Stimulated activated CD4-positive, alpha-beta T cell treated with anti-CD3 and anti-CD28 coated beads, Interleukin-15, amount 100 ng/mL, for 24 hours (primary cell): Measurements from ENCODE around the gene SERINC2.
A peak's percentile ranks its signal among the peaks of the same experiment; 100 is the strongest.
"Not testable (repeated sequence)": the region's sequence is repeated elsewhere in the genome, so short reads cannot be mapped to it uniquely, and the experiment has no call there.

Experiments used
- DNase-seq: peaks from one replicate; pipeline ENCODE4 v3.0.0-alpha.2; 2020

The SERINC2 gene

DNA sequence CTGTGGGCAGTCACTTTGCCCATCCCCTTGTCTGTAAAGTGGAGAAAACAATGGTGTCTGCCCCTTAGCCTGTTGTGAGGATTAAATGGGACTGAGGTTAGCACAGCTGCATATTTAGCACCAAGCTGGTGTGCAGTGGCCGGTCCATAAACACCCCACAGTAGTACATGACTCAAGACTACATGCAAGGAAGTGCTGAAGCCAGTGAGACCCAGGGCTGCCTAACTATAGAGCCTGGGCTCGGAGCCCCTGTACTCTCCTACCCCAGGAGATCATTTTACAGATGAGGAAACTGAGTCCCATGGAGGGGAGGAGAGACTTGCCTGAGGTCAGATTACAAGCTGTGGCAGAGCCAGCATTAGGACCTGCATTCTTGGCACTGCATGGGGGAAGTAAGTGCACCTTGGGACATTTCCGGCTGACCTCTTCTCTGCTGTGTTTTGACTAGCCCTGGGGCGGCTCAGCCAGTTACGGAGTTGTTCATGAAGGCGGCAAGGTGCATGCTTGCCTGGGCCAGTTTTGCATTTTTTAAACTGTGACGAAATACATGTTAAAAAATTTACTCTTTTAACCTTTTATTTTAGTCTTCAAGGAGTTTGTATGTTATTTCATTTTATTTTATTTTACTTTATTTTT is 3.2 kb downstream of the SERINC2 start:
- DNase-seq = no peak

DNA sequence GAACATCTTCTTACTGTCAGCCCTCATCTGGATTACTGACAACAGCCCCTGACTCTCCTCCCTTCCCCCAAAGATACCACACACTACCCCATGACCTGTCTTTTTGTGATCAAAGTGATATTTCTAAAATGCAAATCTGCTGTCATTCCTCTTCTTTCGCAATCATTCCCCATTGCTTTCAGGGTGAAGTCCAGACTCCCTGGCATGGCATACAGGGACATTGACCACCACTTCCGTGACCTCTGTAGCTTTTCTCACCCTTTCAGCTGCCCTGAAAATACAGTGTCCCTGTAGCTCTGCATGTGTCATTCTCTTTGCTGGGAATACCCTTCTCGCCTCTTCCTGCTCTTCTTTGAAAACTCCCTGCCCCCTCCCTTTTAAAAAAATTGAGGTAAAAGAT is 4.1 kb downstream of the SERINC2 start:
- DNase-seq = no peak

DNA sequence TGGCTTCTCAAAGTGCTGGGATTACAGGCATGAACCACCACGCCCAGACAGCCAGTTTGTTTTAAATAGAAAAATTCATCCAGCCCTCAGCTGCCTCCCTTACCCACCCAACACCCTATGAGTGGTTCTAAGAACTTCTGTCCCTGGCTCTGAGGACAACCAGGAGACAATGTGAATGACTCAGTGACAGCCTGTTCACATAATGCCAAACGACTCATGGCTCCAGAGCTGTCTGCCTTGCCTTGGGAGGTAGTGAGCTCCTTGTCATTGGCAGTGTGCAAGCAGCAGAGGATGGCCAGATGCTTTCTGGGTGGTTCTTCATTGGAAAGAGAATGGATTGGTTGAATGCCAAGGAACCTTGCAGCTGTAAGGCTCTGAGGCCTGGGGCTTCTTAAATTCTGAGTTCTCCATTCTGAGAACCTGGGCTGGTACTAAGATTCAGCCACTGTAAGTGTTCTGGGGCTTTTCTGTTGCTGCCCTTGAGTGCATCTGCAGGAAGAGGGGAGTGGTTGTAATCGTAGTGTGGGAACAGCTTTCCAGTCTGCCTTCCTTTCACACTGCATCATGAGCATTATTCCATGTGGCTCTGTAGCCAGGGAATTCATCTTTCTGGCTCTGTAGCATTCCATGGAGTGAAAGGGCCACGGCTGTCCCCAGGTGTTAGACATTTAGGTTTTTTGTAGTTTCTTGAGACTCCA is 5.8 kb downstream of the SERINC2 start:
- DNase-seq = no peak

DNA sequence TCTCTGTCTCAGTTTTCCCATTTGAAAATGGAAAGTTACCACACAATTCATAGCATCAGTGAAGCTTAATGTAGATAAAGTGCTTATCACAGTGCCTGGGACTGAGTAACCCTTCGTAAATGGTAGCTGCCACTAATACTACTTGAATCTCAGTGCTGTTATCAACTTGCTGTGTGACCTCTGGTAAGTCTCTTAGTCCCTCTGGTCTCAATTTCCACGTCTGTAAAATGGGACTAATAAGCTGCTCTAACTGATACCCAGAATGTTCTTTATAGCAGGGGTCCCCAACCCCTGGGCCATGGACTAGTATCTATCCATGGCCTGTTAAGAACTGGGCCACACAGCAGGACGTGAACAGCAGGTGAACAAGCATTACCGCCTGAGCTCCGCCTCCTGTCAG is 7.7 kb downstream of the SERINC2 start:
- DNase-seq = no peak

DNA sequence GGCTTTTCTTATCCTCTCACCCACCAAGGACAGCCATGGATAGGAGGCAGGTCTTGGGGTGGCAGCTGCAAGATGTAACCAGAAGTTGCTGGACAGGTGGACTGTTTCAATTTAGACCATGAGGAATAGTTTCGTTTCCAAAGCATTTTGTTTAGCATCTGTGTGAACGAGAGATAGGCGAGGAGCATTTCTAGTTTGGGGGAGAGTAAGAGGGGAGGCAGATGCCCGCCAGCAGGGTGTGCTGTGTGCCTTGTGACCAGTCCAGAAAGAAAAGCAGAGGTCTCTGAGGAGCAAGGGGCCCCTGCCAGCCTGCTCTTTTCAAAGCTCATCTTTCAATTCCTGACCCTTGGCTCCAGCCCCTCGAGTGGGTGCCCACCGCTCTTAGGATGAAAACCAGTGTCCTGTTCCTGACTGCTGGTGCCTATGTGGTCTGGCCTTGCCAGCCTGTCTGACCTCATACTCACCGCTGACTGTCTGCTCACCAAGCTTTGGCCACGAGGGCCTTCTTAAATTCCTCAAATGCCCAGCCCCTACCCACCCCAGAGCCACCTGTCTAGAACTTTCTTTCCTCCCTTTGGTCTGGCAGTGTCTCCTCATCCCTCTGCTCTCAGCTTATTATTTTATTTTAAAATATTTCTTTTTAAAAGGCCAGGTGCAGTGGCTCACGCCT is 8.5 kb downstream of the SERINC2 start:
- DNase-seq = no peak

DNA sequence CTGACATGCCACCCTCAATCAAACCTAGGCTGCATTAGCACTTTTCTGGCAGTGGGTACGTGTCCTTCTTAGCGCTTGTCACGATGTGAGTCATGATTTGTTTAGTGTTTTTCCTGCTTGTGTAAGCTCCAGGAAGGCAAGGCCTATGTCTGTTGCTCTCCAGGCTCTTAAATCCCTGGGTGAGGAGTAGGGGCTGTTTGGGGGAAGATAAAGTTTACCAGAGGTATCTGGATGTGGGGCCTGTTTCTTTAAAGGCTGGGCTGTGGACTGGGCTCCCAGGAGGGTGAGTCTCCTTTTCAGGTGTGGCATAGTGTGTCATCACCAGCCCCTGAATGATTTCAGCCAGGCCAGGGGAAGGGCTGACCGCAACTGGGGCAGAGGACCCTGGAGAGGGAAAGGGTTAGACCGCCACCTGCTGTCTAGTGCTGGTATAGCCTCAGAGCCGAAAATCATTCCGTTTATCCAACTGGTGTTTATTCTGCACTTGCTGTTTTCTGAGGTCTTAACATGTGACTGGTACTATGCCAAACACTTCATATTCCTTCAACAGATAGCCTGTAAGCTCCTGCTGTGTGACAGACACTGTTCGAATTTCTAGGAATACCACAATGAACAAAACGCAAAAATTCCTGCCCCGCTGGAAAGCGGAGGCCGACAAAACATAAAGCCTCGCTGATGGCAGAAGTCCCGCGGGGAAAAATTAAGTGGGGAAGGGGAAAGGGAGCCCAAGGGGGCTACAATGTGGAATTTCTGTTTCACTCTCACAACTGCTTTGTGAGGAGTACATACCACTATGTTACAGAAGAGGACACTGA is 9.7 kb downstream of the SERINC2 start:
- DNase-seq = peak; percentile 76

DNA sequence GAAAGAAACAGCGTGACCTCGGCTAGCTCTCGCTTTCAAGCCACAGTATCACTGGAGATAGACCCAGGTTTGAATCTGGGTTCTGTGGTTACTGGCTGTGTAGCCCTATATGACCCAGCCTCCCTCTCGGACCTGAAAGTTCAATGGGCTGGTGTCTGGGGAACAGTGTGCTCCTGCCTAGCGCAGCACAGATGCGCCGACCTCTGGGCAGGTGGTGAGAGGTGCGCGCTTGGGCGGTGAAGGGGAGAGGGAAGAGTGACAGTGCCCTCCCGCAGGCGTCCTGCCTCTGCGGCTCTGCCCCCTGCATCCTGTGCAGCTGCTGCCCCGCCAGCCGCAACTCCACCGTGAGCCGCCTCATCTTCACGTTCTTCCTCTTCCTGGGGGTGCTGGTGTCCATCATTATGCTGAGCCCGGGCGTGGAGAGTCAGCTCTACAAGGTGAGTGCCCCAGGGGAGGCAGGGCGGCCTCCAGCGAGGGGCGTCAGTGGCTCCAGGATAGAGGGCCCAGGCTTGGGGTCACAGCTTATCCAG is 10.5 kb downstream of the SERINC2 start:
- DNase-seq = no peak

DNA sequence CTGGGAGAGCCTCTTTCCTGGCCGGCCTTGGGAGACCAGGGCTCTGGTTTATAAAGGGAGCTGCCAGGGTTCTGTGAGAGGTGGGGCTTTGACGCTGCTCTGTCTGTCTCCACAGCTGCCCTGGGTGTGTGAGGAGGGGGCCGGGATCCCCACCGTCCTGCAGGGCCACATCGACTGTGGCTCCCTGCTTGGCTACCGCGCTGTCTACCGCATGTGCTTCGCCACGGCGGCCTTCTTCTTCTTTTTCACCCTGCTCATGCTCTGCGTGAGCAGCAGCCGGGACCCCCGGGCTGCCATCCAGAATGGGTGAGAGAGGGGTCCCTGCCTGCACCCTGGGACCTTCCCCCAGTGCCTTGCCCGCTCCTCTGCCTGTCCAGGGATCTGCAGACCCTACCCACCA is 11.6 kb downstream of the SERINC2 start:
- DNase-seq = no peak

DNA sequence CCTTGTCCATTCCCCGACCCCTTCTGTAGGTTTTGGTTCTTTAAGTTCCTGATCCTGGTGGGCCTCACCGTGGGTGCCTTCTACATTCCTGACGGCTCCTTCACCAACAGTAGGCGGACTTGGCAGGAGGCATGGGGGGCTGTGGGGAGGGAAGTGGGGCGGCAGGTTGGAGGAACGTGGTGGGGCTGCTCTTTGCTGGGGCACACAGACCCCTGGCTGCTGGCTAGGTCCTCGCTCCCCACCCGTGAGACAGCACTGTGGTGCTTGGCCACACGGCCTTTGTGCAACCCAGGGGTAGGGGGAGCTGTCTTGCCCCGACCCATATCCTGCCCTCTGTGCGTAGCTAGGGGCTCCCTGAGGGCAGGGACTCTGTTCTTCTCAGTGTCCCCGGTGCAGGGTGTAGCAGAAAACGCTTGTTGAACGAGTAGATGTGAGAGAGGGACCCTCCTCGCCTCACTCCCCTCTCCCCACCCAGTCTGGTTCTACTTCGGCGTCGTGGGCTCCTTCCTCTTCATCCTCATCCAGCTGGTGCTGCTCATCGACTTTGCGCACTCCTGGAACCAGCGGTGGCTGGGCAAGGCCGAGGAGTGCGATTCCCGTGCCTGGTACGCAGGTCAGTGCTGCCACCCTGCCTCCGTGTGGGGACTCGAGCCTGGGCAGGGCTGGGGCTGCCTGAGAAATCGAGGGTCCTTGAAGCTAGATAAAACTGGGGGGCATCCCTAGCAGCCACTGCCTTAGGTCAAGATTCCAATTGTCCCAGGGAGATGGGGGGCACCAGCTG is 12.5 kb downstream of the SERINC2 start:
- DNase-seq = no peak

DNA sequence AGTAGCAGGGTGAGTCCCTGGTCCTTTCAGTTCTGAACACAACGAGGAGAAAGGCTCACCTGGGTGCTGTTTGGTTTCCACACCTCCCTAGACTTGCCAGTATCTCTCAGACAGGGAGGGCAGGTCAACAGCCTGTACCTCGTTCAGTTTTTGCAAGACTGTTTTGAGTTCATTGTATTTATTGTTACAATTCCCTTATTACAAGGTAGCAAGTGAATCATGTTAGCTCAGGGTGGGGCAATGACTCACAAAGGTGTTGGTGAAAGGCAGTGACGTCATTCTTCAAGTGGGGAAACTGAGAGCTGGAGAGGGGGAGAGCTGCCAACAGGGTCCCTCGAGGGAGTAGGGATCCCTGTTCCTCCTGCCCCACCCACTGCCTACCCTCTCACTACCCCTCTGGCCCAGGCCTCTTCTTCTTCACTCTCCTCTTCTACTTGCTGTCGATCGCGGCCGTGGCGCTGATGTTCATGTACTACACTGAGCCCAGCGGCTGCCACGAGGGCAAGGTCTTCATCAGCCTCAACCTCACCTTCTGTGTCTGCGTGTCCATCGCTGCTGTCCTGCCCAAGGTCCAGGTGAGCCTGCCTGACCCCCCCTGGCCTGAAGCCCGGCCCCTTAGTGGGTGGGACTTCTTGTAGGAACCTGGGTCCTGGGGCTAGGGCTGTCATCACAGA is 13.4 kb downstream of the SERINC2 start:
- DNase-seq = no peak

DNA sequence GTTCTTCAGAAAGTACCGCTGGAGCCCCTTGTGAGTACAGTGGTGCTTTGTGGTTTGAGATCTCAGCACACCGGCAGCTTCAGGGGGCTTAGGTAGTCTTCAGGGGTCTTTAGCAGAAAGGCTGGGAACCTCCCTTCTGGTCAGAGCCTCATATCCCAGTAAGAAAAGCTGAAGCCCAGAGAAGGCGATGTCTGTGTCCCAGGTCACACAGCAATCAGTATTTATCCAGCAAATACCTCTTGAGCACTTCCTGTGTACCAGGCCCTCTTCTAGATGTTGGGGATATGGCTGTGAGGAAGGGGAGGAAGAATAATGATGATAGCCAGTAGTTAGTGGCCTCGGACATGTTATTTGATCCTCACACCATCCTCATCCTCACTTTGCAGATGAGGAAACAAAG is 14.3 kb downstream of the SERINC2 start:
- DNase-seq = no peak

DNA sequence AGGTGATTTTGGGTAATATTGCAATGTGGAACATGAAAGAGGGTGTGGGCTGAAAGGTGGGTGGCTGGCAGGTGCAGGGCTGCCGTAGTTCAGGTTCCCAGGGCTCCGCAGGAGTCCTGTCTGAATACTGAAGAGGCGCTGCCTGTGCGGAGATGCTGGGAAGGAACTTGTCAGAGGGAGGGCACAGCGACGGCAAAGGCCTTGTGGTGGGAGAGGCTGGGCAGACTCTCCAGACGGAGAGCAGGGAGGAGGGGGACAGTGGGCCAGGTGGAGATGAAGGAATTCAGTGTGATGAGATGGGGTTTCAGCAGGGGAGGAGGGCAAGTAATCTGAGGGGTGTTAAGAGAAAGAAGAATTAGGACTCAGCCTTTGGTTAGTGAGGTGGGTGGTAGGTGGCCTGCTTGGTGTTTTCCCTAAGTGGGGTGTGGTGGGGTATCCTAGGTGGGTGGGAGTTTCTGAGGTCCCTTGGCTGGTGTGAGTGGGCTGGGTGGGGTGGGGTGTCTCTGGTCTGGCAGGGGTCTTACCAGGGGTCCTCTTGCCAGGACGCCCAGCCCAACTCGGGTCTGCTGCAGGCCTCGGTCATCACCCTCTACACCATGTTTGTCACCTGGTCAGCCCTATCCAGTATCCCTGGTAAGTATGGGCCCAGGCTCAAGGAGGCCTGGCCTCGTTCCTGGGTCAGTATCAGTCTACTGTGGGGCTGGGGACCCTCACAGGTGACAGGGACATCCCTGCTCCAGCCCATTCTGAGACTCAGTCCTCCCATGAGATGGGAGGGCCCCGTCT is 15.6 kb downstream of the SERINC2 start:
- no peak for DNase-seq

DNA sequence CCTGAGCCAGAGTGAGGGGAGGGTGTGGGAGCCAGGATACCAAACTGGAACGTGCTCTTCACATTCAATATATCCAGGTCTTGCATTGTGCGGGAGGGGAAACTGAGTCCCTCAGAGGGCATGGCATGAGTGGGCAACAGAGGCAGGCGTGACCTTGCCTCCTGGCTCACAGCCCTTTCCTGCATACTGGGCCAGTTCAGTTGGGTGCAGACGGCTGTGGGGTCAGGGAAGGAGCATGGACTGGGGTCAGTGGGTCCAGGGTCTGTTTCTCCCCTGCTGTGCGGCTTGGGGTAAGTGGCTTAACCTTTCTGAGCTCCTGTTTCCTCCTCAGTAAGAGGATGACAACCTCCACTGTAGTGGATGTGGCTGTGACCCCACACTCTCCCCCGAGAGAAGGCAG is 16.6 kb downstream of the SERINC2 start:
- no peak for DNase-seq

DNA sequence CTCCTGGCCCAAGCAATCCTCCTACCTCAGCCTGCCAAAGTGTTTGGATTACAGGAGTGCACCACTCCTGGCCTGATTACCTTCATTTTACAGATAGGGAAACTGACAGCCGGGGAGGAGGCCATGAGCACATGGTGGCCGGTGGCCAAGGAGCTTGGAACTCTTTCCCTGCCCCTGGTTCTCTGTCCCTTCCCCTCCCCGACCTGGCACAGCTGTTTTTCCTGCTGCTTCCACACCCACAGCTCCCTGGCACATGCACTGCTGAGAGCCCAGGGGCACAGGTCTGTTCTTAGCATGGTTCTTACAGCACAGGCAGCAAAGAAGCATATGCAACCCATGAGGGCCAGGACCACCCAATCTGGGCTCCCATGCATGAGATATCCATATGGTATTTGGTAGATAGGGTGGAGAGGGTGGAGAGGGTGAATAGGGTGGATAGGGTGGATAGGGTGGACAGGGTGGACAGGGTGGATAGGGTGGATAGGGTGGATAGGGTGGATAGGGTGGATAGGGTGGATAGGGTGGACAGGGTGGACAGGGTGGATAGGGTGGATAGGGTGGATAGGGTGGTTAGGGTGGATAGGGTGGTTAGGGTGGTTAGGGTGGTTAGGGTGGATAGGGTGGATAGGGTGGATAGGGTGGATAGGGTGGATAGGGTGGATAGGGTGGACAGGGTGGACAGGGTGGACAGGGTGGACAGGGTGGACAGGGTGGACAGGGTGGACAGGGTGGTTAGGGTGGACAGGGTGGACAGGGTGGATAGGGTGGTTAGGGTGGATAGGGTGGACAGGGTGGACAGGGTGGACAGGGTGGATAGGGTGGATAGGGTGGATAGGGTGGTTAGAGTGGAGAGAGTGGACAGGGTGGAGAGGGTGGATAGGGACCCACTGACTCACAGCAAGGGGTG is 18.6 kb downstream of the SERINC2 start:
- DNase-seq = not testable (repeated sequence)

DNA sequence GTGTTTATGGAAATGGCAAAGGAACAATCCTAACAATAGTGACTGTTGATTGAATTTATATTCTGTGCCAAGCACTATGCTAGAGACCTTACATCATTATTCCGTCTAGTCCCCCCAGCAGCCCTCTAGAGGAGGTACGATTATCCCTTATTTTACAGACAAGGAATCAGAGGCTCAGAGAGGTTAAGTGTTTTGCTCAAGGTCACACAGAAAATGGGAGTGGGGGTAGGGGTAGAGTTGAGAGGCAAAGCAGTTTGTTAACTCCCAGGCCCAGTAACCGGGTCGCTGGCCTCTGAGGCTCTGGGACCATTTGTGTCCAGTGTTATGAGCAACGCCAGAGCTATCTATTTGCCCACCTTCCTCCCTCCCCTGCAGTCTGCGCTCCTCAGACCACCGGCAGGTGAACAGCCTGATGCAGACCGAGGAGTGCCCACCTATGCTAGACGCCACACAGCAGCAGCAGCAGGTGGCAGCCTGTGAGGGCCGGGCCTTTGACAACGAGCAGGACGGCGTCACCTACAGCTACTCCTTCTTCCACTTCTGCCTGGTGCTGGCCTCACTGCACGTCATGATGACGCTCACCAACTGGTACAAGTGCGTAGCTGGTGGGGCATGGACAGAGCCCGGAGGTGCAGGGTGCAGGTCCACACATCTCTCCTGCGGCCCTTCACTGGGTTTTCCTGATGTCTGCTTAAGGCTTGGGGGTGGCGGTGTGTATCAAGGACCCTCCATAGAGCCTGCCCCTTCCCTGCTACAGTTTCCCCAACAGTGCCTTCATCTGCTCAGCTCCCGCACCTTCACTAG is 19.8 kb downstream of the SERINC2 start:
- no peak for DNase-seq

DNA sequence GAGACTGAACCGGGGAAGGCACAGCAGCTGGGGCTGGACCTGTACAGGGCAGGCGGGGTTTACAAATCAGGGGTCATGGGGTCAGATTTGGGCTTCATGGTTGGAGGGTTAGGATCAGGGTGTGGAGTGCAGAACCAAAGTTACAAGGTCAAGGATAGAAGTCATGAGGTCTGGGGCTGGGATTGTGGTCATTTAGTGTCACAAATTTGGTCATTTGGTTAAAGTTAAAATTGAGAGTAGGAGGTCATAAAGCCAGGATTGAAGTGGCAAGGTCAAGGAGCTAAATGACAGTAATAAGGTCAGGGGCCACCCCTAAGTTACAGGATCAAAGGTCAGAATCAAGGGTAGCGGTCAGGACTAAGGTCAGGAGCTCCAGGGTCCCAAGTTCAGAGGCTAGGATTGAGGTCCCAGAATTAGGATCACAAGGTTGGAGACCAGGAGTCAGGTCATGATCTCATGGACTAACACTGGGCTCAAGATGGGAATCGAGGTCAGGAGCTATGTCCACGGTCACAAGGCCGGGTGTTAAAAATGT is 20.4 kb downstream of the SERINC2 start:
- DNase-seq = no peak

DNA sequence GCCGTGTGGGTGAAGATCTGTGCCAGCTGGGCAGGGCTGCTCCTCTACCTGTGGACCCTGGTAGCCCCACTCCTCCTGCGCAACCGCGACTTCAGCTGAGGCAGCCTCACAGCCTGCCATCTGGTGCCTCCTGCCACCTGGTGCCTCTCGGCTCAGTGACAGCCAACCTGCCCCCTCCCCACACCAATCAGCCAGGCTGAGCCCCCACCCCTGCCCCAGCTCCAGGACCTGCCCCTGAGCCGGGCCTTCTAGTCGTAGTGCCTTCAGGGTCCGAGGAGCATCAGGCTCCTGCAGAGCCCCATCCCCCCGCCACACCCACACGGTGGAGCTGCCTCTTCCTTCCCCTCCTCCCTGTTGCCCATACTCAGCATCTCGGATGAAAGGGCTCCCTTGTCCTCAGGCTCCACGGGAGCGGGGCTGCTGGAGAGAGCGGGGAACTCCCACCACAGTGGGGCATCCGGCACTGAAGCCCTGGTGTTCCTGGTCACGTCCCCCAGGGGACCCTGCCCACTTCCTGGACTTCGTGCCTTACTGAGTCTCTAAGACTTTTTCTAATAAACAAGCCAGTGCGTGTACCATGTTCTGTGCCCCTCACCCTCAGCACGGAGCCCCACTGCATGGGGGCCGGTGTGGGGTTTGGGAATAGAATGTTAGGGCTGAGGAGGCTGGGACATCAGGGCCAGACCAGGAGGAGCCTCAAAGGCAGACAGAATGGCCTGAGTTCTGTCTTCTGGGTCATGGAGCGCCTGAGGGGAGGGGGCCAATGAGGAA is 21.3 kb downstream of the SERINC2 start:
- no peak for DNase-seq

DNA sequence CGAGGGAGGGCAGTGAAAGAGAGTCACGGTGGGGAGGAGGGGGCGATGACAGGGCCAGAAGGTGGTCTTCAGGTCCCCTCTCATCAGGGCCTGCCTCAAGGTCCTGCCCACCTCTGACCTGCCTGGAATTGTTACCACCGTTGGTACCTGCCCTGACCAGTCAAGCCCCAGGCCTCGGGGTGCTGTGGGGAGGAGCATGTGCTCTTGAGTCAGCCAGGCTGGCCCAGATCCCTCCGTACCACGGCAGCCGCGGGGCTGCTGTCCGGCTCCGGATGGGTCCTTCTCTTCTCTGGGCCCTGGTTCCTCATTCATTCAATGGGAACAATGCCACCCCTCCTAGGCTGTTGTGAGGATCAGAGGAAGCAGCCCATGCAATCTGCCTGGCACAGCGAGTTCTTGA is 22.0 kb downstream of the SERINC2 start:
- no peak for DNase-seq
